ENCODE results near the gene CSTF2T. TPM values are rescaled to one million over a fixed set of nuclear protein-coding genes. Genes with fewer than 3 reads are reported as not detected.

Gene CSTF2T
- total RNA-seq, 1 donor from 2014 or later: 23.8 TPM

DNA sequence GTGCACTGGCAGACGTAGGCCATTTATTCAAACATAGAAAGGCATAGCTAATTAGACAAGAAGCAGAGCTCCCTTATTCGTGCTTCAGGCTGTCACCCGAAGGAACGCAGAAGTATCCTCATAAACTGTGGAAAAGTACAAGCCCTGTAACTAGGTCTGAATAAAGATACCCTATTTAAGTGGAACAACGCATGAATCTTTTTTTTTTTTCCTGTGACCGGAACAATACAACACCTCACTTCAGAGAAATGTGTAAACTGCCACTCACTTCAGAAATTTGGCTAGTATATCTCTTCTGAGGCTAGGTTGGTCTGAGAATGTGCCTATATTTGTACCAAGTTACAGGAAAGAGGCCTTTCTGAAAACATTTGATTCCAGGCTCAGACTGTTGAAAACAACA lies 8.0 kb upstream of the CSTF2T start:
- TF ChIP-seq, protein P1, sequence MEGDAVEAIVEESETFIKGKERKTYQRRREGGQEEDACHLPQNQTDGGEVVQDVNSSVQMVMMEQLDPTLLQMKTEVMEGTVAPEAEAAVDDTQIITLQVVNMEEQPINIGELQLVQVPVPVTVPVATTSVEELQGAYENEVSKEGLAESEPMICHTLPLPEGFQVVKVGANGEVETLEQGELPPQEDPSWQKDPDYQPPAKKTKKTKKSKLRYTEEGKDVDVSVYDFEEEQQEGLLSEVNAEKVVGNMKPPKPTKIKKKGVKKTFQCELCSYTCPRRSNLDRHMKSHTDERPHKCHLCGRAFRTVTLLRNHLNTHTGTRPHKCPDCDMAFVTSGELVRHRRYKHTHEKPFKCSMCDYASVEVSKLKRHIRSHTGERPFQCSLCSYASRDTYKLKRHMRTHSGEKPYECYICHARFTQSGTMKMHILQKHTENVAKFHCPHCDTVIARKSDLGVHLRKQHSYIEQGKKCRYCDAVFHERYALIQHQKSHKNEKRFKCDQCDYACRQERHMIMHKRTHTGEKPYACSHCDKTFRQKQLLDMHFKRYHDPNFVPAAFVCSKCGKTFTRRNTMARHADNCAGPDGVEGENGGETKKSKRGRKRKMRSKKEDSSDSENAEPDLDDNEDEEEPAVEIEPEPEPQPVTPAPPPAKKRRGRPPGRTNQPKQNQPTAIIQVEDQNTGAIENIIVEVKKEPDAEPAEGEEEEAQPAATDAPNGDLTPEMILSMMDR (IDR thresholded peaks at IDR 0.05; ENCODE audit: unreplicated experiment): no peak
- no peaks in the 10 kb centered on the region for H3K36me3 Mint-ChIP-seq
- H3K4me1 Mint-ChIP-seq: peaks cover 23% of the 10 kb centered on the region
- no peaks in the 10 kb centered on the region for H3K9me3 Mint-ChIP-seq
- H3K27me3 Mint-ChIP-seq (ENCODE audit: low read depth): no peaks in the 10 kb centered on the region
- no peak overlapping the region for H3K27ac Mint-ChIP-seq
- no peak overlapping the region for H3K4me3 Mint-ChIP-seq
- DNase-seq (ENCODE audit: low spot score in 2 of 2, unreplicated experiment in 2 of 2): no peak

DNA sequence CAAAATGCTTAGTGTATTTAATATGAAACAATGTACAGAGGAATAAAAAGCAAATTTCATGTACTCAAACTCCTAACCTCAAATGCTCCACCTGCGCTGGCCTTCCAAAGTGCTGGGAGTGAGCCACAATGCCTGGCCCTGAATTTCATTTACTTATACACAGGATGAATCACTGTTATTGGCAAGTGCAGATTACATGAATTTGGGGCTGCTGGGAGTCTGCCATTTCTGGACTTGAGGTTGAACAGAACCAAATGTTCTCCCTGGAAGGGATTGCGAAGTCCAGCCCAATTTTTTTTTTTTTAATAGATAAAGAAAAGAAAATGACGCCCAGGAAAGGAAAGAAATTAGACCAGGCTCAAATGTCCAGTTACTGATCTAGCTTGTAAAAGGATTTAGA lies 6.8 kb upstream of the CSTF2T start:
- H3K4me1 Mint-ChIP-seq: peaks cover 13% of the 10 kb centered on the region
- no peaks in the 10 kb centered on the region for H3K9me3 Mint-ChIP-seq
- H3K36me3 Mint-ChIP-seq: no peaks in the 10 kb centered on the region
- TF ChIP-seq, protein P1 (IDR thresholded peaks at IDR 0.05; ENCODE audit: unreplicated experiment): no peak
- no peaks in the 10 kb centered on the region for H3K27me3 Mint-ChIP-seq (ENCODE audit: low read depth)
- H3K27ac Mint-ChIP-seq: no peak overlapping the region
- H3K4me3 Mint-ChIP-seq: no peak overlapping the region
- no peak for DNase-seq (ENCODE audit: low spot score in 2 of 2, unreplicated experiment in 2 of 2)

DNA sequence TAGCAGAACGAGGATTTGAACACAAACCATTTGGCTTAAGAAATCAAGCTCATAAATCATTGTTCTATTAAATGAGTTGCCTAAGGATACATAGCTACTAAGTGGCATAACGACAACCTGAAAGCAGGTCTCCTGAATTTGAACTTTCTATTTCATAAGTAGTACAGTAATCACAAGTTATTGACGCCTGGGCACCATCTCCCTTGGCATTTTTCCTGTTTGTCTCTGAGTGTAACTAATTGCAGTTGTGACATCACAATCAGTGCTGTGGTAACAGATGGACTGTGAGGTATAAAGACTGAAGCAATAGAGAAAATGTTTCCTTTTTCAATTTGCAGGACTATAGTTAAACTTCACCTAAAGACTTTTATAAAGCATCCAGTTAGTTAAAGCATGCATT lies 6.4 kb upstream of the CSTF2T start:
- H3K9me3 Mint-ChIP-seq: no peaks in the 10 kb centered on the region
- no peak overlapping the region for H3K27ac Mint-ChIP-seq
- DNase-seq (ENCODE audit: low spot score in 2 of 2, unreplicated experiment in 2 of 2): no peak
- no peak overlapping the region for H3K4me3 Mint-ChIP-seq
- H3K27me3 Mint-ChIP-seq (ENCODE audit: low read depth): no peaks in the 10 kb centered on the region
- TF ChIP-seq, protein P1 (IDR thresholded peaks at IDR 0.05; ENCODE audit: unreplicated experiment): no peak
- peaks cover 13% of the 10 kb centered on the region for H3K4me1 Mint-ChIP-seq
- H3K36me3 Mint-ChIP-seq: no peaks in the 10 kb centered on the region

DNA sequence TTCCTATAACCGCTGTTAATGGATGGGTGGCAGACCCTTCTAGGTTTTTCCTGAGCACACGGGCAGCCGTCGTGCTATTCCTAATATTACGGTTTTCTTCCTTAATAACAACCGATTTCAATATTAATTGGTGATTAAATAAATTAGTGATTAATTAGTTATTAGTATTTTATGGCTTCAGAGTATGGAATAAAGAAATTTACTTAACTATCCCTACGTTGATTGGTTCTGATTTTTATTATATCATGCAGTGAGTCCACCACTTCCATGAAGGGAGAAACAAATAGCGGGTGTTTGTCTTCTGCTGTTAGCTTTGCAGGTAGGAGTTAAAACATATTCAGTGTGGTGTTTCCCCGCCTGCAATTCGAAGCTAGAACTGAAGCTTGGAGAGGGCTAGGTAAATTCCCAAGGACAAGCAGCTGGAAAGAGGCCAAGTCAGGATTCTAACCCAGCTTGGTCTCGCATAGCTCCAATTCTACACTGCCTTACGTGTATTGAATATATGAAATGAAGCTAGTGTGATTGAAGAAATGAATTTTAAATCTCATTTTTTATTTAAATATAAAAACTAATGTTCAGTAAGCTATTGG lies 928 bp upstream of the CSTF2T start:
- DNase-seq (ENCODE audit: low spot score in 2 of 2, unreplicated experiment in 2 of 2): peak in 1 of 2 experiments; percentile 49
- H3K9me3 Mint-ChIP-seq: no peaks in the 10 kb centered on the region
- H3K4me1 Mint-ChIP-seq: peaks cover 40% of the 10 kb centered on the region
- H3K27me3 Mint-ChIP-seq (ENCODE audit: low read depth): no peaks in the 10 kb centered on the region
- TF ChIP-seq, protein P1 (IDR thresholded peaks at IDR 0.05; ENCODE audit: unreplicated experiment): no peak
- peaks cover 11% of the 10 kb centered on the region for H3K36me3 Mint-ChIP-seq
- peak overlapping the region; percentile 100 for H3K27ac Mint-ChIP-seq
- H3K4me3 Mint-ChIP-seq: peak overlapping the region; percentile 98

DNA sequence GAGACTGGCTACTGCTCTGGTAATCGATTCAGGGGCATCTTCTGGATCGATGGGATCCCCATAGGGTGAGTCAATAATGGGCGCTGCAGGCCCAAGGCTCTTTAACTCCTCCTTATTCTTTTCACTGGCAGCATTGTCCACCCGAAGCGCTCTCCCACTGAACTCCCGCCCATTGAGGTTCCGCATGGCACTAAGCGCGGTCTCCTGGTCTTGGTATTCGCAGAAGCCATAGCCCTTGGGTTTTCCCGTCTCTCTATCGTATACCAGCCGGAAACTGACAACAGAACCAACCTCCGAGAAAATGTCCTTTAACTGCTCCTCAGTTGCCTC lies 285 bp downstream of the CSTF2T start:
- Mint-ChIP-seq H3K27me3 (ENCODE audit: low read depth) (no peaks in the 10 kb centered on the region), H3K36me3 (peaks cover 11% of the 10 kb centered on the region), H3K4me1 (peaks cover 49% of the 10 kb centered on the region), H3K27ac (peak overlapping the region; percentile 100), H3K4me3 (peak overlapping the region; percentile 98), H3K9me3 (no peaks in the 10 kb centered on the region)
- TF ChIP-seq, protein P1 (IDR thresholded peaks at IDR 0.05; ENCODE audit: unreplicated experiment): no peak
- DNase-seq (ENCODE audit: low spot score in 2 of 2, unreplicated experiment in 2 of 2): no peak

All from mesothelial cell of epicardium (in vitro differentiated cells).